ENCODE measurements around the gene CATSPERD. TPM values are rescaled to one million over a fixed set of nuclear protein-coding genes. Genes with fewer than 3 reads are reported as not detected.

The CATSPERD gene
- total RNA-seq, 1 experiment from 2014 or later: not detected

- no peak overlapping the region for H2BK15ac ChIP-seq (ENCODE audit: low read depth, low read length)
- H3T11ph ChIP-seq (ENCODE audit: low read length): no peak overlapping the region
- H3K27ac ChIP-seq (ENCODE audit: insufficient read length, low read depth, low read length): no peak overlapping the region
- no peaks in the 10 kb centered on the region for H4K20me1 ChIP-seq (ENCODE audit: control insufficient read depth, insufficient read depth, insufficient read length)
- H2AK5ac ChIP-seq (ENCODE audit: insufficient read length, low read length): no peak overlapping the region
- no peak for DNase-seq
- peaks cover 2% of the 10 kb centered on the region for H3K23me2 ChIP-seq (ENCODE audit: insufficient read length, low read depth, low read length, poor library complexity, severe bottlenecking)
- H2BK20ac ChIP-seq (ENCODE audit: low read depth, low read length, poor library complexity, severe bottlenecking): no peak overlapping the region
- no peak overlapping the region for H2BK5ac ChIP-seq (ENCODE audit: insufficient read length, low read length)
- no peak overlapping the region for H2BK12ac ChIP-seq (ENCODE audit: insufficient read length, low read depth, low read length)
- no peak overlapping the region for H3K27ac Mint-ChIP-seq
- no peak overlapping the region for H4K5ac ChIP-seq (ENCODE audit: insufficient read length, low read depth, low read length)
- peaks cover 43 to 88% (median 70%) of the 10 kb centered on the region in 3 experiments for H3K36me3 Mint-ChIP-seq (ENCODE audit: insufficient read depth in 1 of 3, low read depth in 3 of 3)
- no peak overlapping the region for H3K4me3 Mint-ChIP-seq
- H4K8ac ChIP-seq (replicated peaks; ENCODE audit: insufficient read length, low read depth, low read length): no peak overlapping the region
- H3K9ac ChIP-seq (ENCODE audit: extremely low read depth, insufficient read length, low read length): no peak overlapping the region
- no peak overlapping the region for H2AFZ ChIP-seq (ENCODE audit: low read length)
- H3K27me3 Mint-ChIP-seq (ENCODE audit: low read depth): no peaks in the 10 kb centered on the region; the same call in 1 of the 2 replicates
- no peaks in the 10 kb centered on the region for H3K27me3 ChIP-seq (ENCODE audit: insufficient read depth, low read length)
- no peak overlapping the region for H3K4me2 ChIP-seq (ENCODE audit: insufficient read depth, insufficient read length, low read length)
- H3K9me3 Mint-ChIP-seq: 0 out of 5 replicates have a peak, but pooled peaks cover 0 to 3% of the 10 kb centered on the region in 2 experiments
- WGBS (ENCODE audit: extremely low coverage, insufficient read length, low lambda C conversion rate): no CpG with 5 or more reads among the region's 35 CpGs
- no peaks in the 10 kb centered on the region for H3K4me1 Mint-ChIP-seq
- no peak overlapping the region for H4K91ac ChIP-seq (ENCODE audit: insufficient read length, low read depth, low read length)
- no peak overlapping the region for H2BK120ac ChIP-seq (ENCODE audit: low read depth, low read length, poor library complexity, severe bottlenecking)
- H3K79me1 ChIP-seq (ENCODE audit: insufficient read depth, low read depth, low read length, poor library complexity, severe bottlenecking): no peaks in the 10 kb centered on the region
- TF ChIP-seq CTCF (conservative IDR thresholded peaks at IDR 0.05): no peak
- H3K56ac ChIP-seq (ENCODE audit: insufficient read length, low read depth, low read length): no peak overlapping the region
- H3K4me1 ChIP-seq (ENCODE audit: insufficient read depth, low read length): no peaks in the 10 kb centered on the region
- H3K23ac ChIP-seq (ENCODE audit: insufficient read length, low read depth, low read length): no peak overlapping the region
- no peak overlapping the region for H3K18ac ChIP-seq (ENCODE audit: insufficient read length, low read depth, low read length)
- no peaks in the 10 kb centered on the region for H3K79me2 ChIP-seq (ENCODE audit: insufficient read depth, low read length)
- H3K14ac ChIP-seq (ENCODE audit: insufficient read depth, low read length): no peak overlapping the region
- no peak overlapping the region for H3K4ac ChIP-seq (ENCODE audit: low read depth, low read length)
- H3K9me3 ChIP-seq (ENCODE audit: control insufficient read depth, low read depth, low read length): no peaks in the 10 kb centered on the region
Observed at GRCh38 chr19:5706876-5707573, 13.4 kb upstream of the CATSPERD start.

Measured in H9 (cell line).